A673 (cell line): ENCODE results near the gene NUB1.

Experiments used
- EZH2 ChIP-seq: fragments of 200-600 bp; sonication (generic); IDR thresholded peaks from 2 replicates; pipeline ENCODE4 v1.6.1; 2017; ENCODE audit warnings: borderline replicate concordance, low read depth, mild to moderate bottlenecking, mixed read lengths, antibody characterized with exemption, low read length; ENCODE audit not compliant: poor library complexity, severe bottlenecking
- TF ChIP-seq, protein P1 (sequence below): fragments of 300-800, 200-600 bp; sonication (generic); conservative IDR thresholded peaks from 2 replicates; pipeline ENCODE4 v1.5.1; 2017; ENCODE audit warnings: low read depth, mild to moderate bottlenecking, antibody characterized with exemption, low read length, moderate library complexity, mixed read lengths

DNA sequence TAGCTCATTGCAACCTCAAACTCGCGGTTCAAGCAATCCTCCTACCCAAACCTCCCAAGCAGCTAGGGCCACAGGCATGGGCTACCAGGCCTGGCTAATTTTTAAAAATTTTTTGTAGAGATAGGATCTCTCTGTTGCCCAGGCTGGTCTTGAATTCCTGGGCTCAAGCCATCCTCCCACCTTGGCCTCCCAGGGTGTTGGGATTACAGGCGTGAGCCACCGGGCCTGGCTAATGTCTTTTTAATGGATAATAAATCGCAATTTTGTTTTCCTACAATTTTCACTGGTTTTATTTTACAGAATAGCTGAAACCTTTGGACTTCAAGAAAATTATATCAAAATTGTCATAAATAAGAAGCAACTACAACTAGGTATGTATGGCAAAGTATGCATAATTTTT, 10.9 kb downstream of the NUB1 start:
- TF ChIP-seq, protein P1, sequence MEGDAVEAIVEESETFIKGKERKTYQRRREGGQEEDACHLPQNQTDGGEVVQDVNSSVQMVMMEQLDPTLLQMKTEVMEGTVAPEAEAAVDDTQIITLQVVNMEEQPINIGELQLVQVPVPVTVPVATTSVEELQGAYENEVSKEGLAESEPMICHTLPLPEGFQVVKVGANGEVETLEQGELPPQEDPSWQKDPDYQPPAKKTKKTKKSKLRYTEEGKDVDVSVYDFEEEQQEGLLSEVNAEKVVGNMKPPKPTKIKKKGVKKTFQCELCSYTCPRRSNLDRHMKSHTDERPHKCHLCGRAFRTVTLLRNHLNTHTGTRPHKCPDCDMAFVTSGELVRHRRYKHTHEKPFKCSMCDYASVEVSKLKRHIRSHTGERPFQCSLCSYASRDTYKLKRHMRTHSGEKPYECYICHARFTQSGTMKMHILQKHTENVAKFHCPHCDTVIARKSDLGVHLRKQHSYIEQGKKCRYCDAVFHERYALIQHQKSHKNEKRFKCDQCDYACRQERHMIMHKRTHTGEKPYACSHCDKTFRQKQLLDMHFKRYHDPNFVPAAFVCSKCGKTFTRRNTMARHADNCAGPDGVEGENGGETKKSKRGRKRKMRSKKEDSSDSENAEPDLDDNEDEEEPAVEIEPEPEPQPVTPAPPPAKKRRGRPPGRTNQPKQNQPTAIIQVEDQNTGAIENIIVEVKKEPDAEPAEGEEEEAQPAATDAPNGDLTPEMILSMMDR = no peak
- no peak for TF ChIP-seq EZH2
